ENCODE results near the gene RBFOX1. TPM values are rescaled to one million over a fixed set of nuclear protein-coding genes. Genes with fewer than 3 reads are reported as not detected.

The RBFOX1 gene
- total and polyA plus RNA-seq, 4 donors = 0.25 TPM; not detected in 3

DNA sequence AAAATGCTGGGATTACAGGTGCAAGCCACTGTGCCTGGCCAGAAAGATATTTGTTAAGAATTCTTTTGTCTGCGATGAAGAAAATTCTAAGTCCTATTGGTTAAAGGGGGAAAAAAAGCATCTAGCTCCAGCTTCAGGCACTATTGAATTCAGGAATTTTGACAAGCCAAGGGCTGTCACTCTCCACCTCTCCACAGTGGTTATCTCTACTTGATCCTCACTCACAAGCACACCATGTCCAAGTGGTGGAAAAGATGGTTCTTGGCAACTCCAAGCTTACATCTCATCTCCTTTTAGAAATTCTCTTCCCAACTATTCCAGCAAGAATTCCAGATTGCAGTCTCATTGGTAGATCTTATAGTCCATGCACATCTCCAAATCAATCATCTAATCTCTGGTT, 7.1 kb downstream of the RBFOX1 start:
- Histone ChIP-seq H3K27me3 (ENCODE audit: control insufficient read depth in 1 of 2, insufficient read depth in 2 of 2, low read length in 1 of 2) (no peaks in the 10 kb centered on the region), H3K9me3 (ENCODE audit: control insufficient read depth, low read length) (no peaks in the 10 kb centered on the region), H3K4me1 (ENCODE audit: control insufficient read depth in 1 of 2, insufficient read depth in 2 of 2, low read length in 2 of 2) (no peaks in the 10 kb centered on the region), H3K36me3 (ENCODE audit: control insufficient read depth in 1 of 2, insufficient read depth in 2 of 2, low read length in 1 of 2) (no peaks in the 10 kb centered on the region), H3K4me3 (ENCODE audit: low read length in 2 of 2) (no peak overlapping the region), H3K27ac (ENCODE audit: low read depth in 1 of 2, low read length in 2 of 2) (no peak overlapping the region)
- 90 to 93% methylated on average over 1 of the region's 1 CpG for WGBS, 2 donors
- intact Hi-C loops (cut with DNase I) = no loop called here
- ATAC-seq (ENCODE audit: low FRiP score) (no peak), DNase-seq (no peak)

DNA sequence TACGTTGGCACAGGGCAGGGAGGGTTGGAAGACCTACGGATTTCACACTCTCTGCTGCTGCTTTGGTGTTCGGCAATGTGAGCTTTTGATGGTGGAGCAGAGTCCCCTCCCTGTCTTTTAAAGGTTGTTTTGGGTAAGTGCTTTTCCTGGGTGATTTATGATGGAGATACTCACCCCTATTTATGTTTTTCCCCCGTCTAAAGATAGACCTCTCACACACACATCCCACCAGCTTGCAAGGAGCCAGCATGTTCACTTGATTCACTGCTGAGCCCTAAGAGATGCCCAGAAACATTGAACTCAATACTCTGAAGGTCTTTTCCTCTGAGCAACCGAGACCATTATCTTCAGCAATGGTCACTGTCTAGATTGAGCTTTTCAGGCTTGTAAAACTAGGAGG, 8.3 kb downstream of the RBFOX1 start:
- no peaks in the 10 kb centered on the region for H3K9me3 ChIP-seq (ENCODE audit: control insufficient read depth, low read length)
- ATAC-seq (ENCODE audit: low FRiP score) = no peak
- no peaks in the 10 kb centered on the region for H3K36me3 ChIP-seq (ENCODE audit: control insufficient read depth in 1 of 2, insufficient read depth in 2 of 2, low read length in 1 of 2)
- no peak overlapping the region for H3K4me3 ChIP-seq (ENCODE audit: low read length in 2 of 2)
- no peak overlapping the region for H3K27ac ChIP-seq (ENCODE audit: low read depth in 1 of 2, low read length in 2 of 2)
- WGBS, 2 donors = 32% methylated on average over 5 of the region's 5 CpGs
- no peaks in the 10 kb centered on the region for H3K4me1 ChIP-seq (ENCODE audit: control insufficient read depth in 1 of 2, insufficient read depth in 2 of 2, low read length in 2 of 2)
- no peaks in the 10 kb centered on the region for H3K27me3 ChIP-seq (ENCODE audit: control insufficient read depth in 1 of 2, insufficient read depth in 2 of 2, low read length in 1 of 2)
- no peak for DNase-seq
- intact Hi-C loops (cut with DNase I) = no loop called here

DNA sequence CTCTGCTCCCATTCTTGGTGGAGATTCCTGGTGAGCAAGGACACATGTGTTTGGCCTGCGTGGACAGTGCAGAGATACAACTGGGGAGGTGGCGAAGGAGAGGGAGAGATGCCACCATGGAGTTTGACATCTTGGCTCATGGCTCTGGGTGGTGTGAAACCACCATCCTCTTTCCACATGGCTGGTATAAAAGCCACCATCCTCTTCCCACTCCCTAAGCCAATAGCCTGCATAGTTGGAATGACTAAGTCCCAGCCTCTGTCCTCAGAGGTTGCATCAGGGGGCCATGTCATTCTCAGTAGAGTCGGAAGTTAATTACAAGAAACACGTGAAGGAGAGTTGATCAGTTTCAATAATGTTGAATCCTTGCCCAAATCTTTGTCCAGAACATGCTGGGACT, 10.0 kb downstream of the RBFOX1 start:
- intact Hi-C loops (cut with DNase I) = no loop called here
- H3K4me1 ChIP-seq (ENCODE audit: control insufficient read depth in 1 of 2, insufficient read depth in 2 of 2, low read length in 2 of 2) = no peaks in the 10 kb centered on the region
- DNase-seq (no peak), ATAC-seq (ENCODE audit: low FRiP score) (no peak)
- no peaks in the 10 kb centered on the region for H3K27me3 ChIP-seq (ENCODE audit: control insufficient read depth in 1 of 2, insufficient read depth in 2 of 2, low read length in 1 of 2)
- WGBS, 2 donors = 81 to 82% methylated on average over 4 of the region's 4 CpGs
- no peak overlapping the region for H3K27ac ChIP-seq (ENCODE audit: low read depth in 1 of 2, low read length in 2 of 2)
- H3K4me3 ChIP-seq (ENCODE audit: low read length in 2 of 2) = no peak overlapping the region
- peaks cover 2% of the 10 kb centered on the region for H3K9me3 ChIP-seq (ENCODE audit: control insufficient read depth, low read length)
- no peaks in the 10 kb centered on the region for H3K36me3 ChIP-seq (ENCODE audit: control insufficient read depth in 1 of 2, insufficient read depth in 2 of 2, low read length in 1 of 2)

DNA sequence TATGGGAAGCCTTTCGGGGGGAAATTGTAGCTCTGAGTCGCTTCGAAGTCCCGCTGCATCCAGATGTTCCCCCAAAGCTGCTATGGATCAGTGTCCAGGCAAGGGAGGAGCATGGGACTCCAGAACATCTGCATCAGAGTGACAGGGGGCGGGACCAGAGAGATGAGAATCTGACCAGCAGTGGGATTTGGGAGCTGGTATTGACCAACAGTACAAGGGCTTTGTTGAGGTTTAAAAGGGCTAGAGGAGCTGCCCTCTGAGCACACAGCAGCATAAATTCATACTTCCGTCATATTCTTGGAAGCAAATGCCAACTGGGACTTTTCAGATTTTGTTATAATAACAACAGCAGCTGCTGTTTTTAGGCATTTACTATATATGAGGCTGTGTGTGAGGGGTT, 10.6 kb downstream of the RBFOX1 start:
- no peak for ATAC-seq (ENCODE audit: low FRiP score)
- peaks cover 2% of the 10 kb centered on the region for H3K9me3 ChIP-seq (ENCODE audit: control insufficient read depth, low read length)
- intact Hi-C loops (cut with DNase I) = no loop called here

DNA sequence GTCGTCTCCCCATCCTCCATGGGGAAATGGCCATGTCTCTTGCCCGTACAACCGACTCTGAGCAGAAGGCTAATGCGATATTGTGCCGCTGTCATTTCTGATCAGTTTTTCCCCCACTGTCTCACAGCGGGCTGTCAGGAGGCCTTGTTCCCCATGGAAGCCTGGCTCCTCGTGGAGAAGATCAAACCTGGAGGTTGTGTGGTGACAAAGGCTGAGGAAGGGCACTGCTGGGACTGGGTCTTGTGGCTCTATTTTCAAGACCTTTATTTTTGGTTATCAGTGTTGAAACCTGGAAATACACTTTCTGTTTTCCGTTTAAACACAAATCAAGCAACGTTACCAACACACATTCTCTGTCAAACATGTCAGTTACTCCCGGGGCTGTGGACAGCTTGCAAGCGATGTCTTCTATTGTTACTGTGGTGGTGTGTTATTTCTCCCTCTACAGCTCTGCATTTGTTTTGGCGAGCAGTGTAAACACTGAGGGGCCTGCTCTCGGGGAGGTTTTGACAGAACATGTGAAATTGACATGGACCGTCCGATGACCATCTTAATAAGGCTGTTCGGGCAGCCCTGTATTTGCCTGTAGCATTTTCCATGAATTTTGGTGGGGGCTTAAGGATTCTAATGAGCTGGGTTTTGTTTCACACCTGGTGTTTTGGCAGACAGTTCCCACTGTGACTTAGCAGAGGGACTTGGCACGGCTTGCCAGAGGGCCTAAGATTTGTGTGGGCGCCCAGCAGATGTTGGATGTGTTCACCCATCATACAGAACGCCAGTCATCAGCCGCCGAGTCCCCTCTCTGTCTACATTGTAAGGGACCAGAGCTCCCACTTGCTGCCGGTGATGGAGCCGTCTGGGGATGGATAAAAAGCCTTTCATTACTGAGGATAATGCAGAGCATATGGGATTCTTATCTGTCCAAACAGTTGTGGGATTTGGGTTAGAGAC, 12.5 kb downstream of the RBFOX1 start:
- no peak overlapping the region for H3K4me3 ChIP-seq (ENCODE audit: low read length in 2 of 2)
- WGBS, 2 donors = 46 to 54% methylated on average over 23 of the region's 23 CpGs

More for the DNA sequence above, 10.6 kb downstream of the RBFOX1 start:
- no peak overlapping the region for H3K4me3 ChIP-seq (ENCODE audit: low read length in 2 of 2)
- no peak overlapping the region for H3K27ac ChIP-seq (ENCODE audit: low read depth in 1 of 2, low read length in 2 of 2)
- H3K4me1 ChIP-seq (ENCODE audit: control insufficient read depth in 1 of 2, insufficient read depth in 2 of 2, low read length in 2 of 2) = no peaks in the 10 kb centered on the region
- WGBS, 2 donors = 51 to 69% methylated on average over 6 of the region's 6 CpGs
- H3K27me3 ChIP-seq (ENCODE audit: control insufficient read depth in 1 of 2, insufficient read depth in 2 of 2, low read length in 1 of 2) = no peaks in the 10 kb centered on the region
- H3K36me3 ChIP-seq (ENCODE audit: control insufficient read depth in 1 of 2, insufficient read depth in 2 of 2, low read length in 1 of 2) = no peaks in the 10 kb centered on the region
- no peak for DNase-seq

DNA sequence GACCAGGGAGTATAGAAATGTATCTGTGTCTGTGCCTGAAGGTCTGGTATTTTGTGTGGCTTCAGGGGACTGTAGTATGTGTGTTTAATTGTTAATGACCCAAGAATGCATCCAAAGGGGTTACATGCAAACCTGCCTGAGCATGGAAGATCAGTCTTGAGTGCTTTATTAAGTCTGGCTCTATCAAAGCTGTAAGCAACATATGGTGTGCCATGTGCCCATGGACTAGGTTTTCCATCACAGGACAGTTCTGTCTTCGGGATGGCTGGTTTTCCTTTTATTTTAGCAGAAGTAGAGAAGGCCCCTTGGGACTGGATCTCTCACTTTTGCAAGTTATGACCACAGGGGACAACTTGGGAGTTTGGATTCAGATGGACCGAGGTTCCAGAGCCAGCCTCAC, 18.2 kb downstream of the RBFOX1 start:
- no peak for ATAC-seq (ENCODE audit: low FRiP score)
- 74 to 76% methylated on average over 2 of the region's 2 CpGs for WGBS, 2 donors

More for the DNA sequence above, 12.5 kb downstream of the RBFOX1 start:
- DNase-seq (no peak), ATAC-seq (ENCODE audit: low FRiP score) (no peak)
- intact Hi-C loops (cut with DNase I) = no loop called here
- no peaks in the 10 kb centered on the region for H3K36me3 ChIP-seq (ENCODE audit: control insufficient read depth in 1 of 2, insufficient read depth in 2 of 2, low read length in 1 of 2)
- H3K27me3 ChIP-seq (ENCODE audit: control insufficient read depth in 1 of 2, insufficient read depth in 2 of 2, low read length in 1 of 2) = no peaks in the 10 kb centered on the region
- H3K27ac ChIP-seq (ENCODE audit: low read depth in 1 of 2, low read length in 2 of 2) = no peak overlapping the region
- H3K9me3 ChIP-seq (ENCODE audit: control insufficient read depth, low read length) = peaks cover 2% of the 10 kb centered on the region
- H3K4me1 ChIP-seq (ENCODE audit: control insufficient read depth in 1 of 2, insufficient read depth in 2 of 2, low read length in 2 of 2) = no peaks in the 10 kb centered on the region

DNA sequence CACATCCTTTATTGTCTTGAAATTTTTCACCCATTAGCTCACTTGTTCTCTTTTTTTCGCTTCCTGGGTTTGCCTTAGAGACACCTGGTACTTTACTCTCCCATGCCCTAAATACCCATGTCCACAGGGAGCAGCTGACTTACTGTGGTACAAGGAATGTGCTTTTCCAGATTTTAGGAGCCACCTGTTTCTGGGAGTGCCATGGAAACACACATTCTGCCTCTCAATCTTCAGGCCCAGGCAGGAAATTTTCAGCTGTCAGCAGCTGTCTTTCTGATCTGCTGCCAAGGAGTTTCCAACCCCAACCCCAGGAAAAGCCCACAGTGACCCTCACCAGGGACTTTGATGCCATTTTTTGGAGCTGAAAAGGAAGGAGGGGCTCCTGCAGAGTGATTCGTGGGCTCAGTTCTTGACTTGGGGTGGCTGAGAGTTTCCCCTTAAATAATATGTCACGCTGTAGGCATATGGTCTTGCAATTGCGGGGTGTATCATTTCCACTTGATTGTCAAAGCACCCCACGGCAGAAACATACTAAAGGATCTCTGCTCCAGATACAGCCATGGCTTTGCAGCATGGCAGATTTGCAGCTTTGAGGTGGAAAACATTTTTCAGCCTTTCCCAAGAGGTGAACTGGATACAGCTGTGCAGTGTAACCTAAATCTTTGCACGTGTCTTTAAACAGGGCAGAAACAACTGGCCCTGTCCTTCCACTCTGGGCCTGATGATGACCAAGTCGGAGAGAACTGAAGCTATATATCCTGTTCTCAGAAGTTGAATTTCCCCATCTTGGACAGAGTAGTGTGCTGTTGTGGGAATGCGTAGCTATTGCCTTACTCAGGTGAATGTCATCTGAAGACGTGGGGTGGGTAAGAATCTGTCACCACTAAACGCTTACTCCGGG, 19.2 kb downstream of the RBFOX1 start:
- H3K4me3 ChIP-seq (ENCODE audit: low read length in 2 of 2) = no peak overlapping the region
- no peaks in the 10 kb centered on the region for H3K4me1 ChIP-seq (ENCODE audit: control insufficient read depth in 1 of 2, insufficient read depth in 2 of 2, low read length in 2 of 2)
- intact Hi-C loops (cut with DNase I) = no loop called here
- no peak for DNase-seq
- H3K36me3 ChIP-seq (ENCODE audit: control insufficient read depth in 1 of 2, insufficient read depth in 2 of 2, low read length in 1 of 2) = no peaks in the 10 kb centered on the region
- H3K27me3 ChIP-seq (ENCODE audit: control insufficient read depth in 1 of 2, insufficient read depth in 2 of 2, low read length in 1 of 2) = no peaks in the 10 kb centered on the region
- peaks cover 4% of the 10 kb centered on the region for H3K9me3 ChIP-seq (ENCODE audit: control insufficient read depth, low read length)
- WGBS, 2 donors = 56 to 68% methylated on average over 11 of the region's 11 CpGs
- no peak overlapping the region for H3K27ac ChIP-seq (ENCODE audit: low read depth in 1 of 2, low read length in 2 of 2)
- no peak for ATAC-seq (ENCODE audit: low FRiP score)

More for the DNA sequence above, 18.2 kb downstream of the RBFOX1 start:
- Histone ChIP-seq H3K4me3 (ENCODE audit: low read length in 2 of 2) (no peak overlapping the region), H3K27ac (ENCODE audit: low read depth in 1 of 2, low read length in 2 of 2) (no peak overlapping the region), H3K36me3 (ENCODE audit: control insufficient read depth in 1 of 2, insufficient read depth in 2 of 2, low read length in 1 of 2) (no peaks in the 10 kb centered on the region), H3K4me1 (ENCODE audit: control insufficient read depth in 1 of 2, insufficient read depth in 2 of 2, low read length in 2 of 2) (no peaks in the 10 kb centered on the region), H3K9me3 (ENCODE audit: control insufficient read depth, low read length) (peaks cover 6% of the 10 kb centered on the region), H3K27me3 (ENCODE audit: control insufficient read depth in 1 of 2, insufficient read depth in 2 of 2, low read length in 1 of 2) (no peaks in the 10 kb centered on the region)
- DNase-seq = no peak
- intact Hi-C loops (cut with DNase I) = no loop called here

DNA sequence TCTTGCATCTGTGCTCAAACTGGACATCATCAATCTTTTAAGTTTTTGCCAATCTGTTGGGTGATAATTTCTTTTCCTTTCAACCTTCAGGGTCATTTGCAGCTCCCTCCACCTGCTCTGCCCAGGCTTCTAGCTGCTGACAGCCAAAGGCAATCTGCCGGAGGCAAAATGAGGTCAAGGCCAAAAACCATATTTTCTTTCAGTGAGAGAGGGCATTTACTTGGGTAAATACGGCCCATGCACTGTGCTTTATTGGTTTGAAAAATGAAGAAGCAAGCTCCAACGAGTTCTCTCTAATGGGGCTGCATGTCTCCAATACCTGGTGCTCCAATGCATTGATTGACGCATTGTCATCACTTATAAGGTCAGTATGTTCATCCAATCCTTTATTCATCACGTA, 23.1 kb downstream of the RBFOX1 start:
- intact Hi-C loops (cut with DNase I) = no loop called here
- peaks cover 6% of the 10 kb centered on the region for H3K9me3 ChIP-seq (ENCODE audit: control insufficient read depth, low read length)
- H3K27ac ChIP-seq (ENCODE audit: low read depth in 1 of 2, low read length in 2 of 2) = no peak overlapping the region
- no peak overlapping the region for H3K4me3 ChIP-seq (ENCODE audit: low read length in 2 of 2)
- no peak for ATAC-seq (ENCODE audit: low FRiP score)
- no peaks in the 10 kb centered on the region for H3K27me3 ChIP-seq (ENCODE audit: control insufficient read depth in 1 of 2, insufficient read depth in 2 of 2, low read length in 1 of 2)
- H3K36me3 ChIP-seq (ENCODE audit: control insufficient read depth in 1 of 2, insufficient read depth in 2 of 2, low read length in 1 of 2) = no peaks in the 10 kb centered on the region
- H3K4me1 ChIP-seq (ENCODE audit: control insufficient read depth in 1 of 2, insufficient read depth in 2 of 2, low read length in 2 of 2) = no peaks in the 10 kb centered on the region
- no peak for DNase-seq
- 70 to 74% methylated on average over 5 of the region's 5 CpGs for WGBS, 2 donors

Measured in aorta (tissue), 5 donors.